HUES6 (cell line): ENCODE measurements around the gene OSBPL9.

Experiments used
- H3K27ac ChIP-seq: 2 replicates; pipeline ENCODE4 v1.7.0; 2013; ENCODE audit warnings: low read depth, mild to moderate bottlenecking, low read length, inconsistent platforms
- H3K27me3 ChIP-seq: 2 replicates; pipeline ENCODE4 v1.6.1; 2013; ENCODE audit warnings: low read length; ENCODE audit not compliant: control insufficient read depth, insufficient read depth
- H3K36me3 ChIP-seq: 2 replicates; pipeline ENCODE4 v1.6.1; 2013; ENCODE audit warnings: low read length; ENCODE audit not compliant: control insufficient read depth, insufficient read depth
- H3K4me1 ChIP-seq: 2 replicates; pipeline ENCODE4 v1.6.1; 2013; ENCODE audit warnings: low read length; ENCODE audit not compliant: control insufficient read depth, insufficient read depth
- H3K4me3 ChIP-seq: 2 replicates; pipeline ENCODE4 v1.5.1; 2013; ENCODE audit warnings: low read depth, low read length
- H3K9ac ChIP-seq: one replicate; pipeline ENCODE4 v1.6.1; 2013; ENCODE audit warnings: mild to moderate bottlenecking, low read length
- H3K9me3 ChIP-seq: 2 replicates; pipeline ENCODE4 v1.6.1; 2013; ENCODE audit warnings: low read depth, low read length; ENCODE audit not compliant: control insufficient read depth, insufficient read depth

The OSBPL9 gene

DNA sequence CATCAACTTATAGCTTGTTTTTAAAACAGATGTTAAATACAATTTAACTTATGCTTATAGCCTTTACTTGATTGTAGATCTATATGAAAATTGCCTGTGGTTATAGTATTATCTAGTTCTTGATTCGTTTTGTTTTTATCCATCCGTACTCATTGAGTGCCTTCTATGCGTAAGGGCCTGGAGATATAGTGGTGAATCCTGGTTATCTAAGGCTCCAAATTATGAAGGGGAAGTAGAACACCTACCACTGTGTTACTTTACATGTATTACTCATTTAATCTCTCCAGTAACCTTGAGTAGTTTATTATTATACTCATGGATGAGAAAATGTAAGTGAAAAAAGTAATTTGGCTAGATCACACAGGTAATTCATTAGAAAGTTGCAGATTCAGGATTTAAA lies 121.8 kb downstream of the OSBPL9 start:
- H3K9me3 ChIP-seq = no peaks in the 10 kb centered on the region

DNA sequence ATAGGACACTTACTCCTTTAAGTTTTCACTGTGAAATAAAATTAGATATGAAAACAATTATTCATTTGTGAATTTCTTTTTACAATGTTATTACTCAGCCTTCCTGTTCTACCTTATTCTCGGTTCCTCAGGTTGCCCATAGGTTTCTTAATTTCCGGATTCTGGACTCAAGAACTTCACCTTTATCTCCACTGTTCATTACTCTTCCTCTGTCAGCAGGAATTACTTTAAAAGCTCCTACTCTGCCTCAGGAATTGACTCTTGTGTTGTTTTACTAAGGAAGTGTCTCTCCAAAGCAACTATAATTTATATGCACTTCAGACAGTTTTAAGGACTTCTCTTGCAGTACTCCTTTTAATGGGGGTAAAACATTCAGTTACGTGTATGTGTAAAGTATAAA lies 123.8 kb downstream of the OSBPL9 start:
- Histone ChIP-seq H3K4me1 (peaks cover 20% of the 10 kb centered on the region), H3K36me3 (no peaks in the 10 kb centered on the region)

More for the DNA sequence above, 121.8 kb downstream of the OSBPL9 start:
- Histone ChIP-seq H3K4me1 (peaks cover 24% of the 10 kb centered on the region), H3K4me3 (no peak overlapping the region), H3K36me3 (no peaks in the 10 kb centered on the region), H3K9ac (no peak overlapping the region), H3K27ac (no peak overlapping the region), H3K27me3 (no peaks in the 10 kb centered on the region)

DNA sequence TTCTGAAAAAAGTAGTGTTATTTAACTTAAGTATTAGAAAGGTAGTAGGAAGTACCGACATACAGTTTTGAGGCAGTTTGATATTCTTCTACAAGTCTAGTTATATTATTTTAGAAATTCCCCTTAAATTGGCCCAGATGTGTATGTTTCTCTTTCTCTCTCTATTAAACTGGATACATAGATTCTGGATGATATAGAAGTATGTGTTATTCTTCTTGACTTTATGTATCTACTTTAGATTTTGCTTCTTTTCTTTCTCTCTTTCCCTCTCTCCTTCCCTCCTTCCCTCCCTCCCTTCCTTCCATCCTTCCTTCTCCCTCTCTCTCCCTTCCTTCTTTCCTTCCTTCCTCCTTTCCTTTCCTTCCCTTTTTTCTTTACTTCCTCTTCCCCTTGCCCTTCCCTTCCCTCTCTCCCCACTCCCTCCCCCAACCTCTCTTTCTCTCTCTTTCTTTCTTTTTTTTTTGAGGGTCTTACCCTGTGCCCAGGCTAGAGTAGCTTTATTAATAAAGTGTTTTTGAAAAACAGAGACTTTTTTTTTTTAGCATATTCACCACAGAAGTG lies 124.3 kb downstream of the OSBPL9 start:
- H3K4me1 ChIP-seq = peaks cover 20% of the 10 kb centered on the region
- H3K9ac ChIP-seq = no peak overlapping the region
- H3K4me3 ChIP-seq = no peak overlapping the region
- H3K36me3 ChIP-seq = no peaks in the 10 kb centered on the region
- H3K9me3 ChIP-seq = no peaks in the 10 kb centered on the region
- no peaks in the 10 kb centered on the region for H3K27me3 ChIP-seq
- H3K27ac ChIP-seq = no peak overlapping the region

More for the DNA sequence above, 123.8 kb downstream of the OSBPL9 start:
- no peak overlapping the region for H3K27ac ChIP-seq
- no peak overlapping the region for H3K4me3 ChIP-seq
- no peaks in the 10 kb centered on the region for H3K9me3 ChIP-seq
- no peaks in the 10 kb centered on the region for H3K27me3 ChIP-seq
- H3K9ac ChIP-seq = no peak overlapping the region

DNA sequence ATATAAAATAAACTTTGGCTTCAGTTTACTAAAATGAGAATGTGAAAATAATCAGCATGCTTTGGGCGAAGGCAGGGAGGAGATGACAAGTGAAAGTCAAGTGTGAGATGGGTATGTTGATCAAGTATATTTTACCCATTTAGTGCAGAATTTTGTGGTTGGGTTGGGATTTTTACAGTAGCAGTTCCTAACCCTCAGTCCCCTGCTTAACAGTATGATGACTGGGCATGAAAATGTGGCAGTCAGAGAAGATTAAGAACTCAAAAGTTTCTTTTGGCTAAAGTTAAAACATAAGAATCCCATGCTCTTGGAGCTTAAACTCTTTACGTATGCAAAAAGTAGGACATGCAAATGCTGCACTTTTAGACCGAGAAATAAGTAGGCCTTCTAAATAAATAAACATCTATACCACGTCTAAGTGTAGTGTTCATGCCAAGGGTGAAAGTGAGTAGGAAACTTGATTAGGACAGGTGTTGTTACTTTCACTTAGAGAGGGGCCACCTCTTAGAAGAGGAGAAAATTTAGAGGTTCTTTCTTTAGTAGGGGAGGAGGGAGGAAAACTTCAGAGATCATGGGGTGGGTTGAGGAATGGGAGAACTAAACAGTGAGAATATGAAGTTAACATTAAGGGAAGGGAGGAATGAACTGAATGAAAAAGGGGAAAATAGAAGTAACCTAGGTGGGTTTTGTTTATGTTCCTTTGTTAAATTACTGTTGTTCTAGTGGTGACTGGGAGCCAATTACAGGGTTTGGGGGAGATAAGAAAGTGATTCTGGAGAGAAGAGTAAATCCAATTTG lies 127.8 kb downstream of the OSBPL9 start:
- Histone ChIP-seq H3K9me3 (no peaks in the 10 kb centered on the region), H3K9ac (no peak overlapping the region), H3K27me3 (no peaks in the 10 kb centered on the region), H3K4me1 (peaks cover 14% of the 10 kb centered on the region), H3K4me3 (no peak overlapping the region), H3K36me3 (peaks cover 6% of the 10 kb centered on the region), H3K27ac (no peak overlapping the region)

DNA sequence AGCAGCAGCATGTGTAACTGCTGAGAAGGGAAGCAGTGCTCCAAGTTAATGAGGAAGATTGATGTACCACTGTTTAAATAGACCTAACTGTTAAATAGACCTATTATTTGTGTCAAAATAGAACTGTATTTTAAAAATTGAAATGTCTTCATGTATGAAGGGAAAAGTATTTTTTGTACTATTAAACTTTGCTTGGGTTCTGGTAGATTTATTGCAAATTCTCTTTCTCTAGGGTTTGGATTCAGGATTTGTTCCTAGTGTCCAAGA lies 128.3 kb downstream of the OSBPL9 start:
- no peaks in the 10 kb centered on the region for H3K9me3 ChIP-seq
- peaks cover 6% of the 10 kb centered on the region for H3K36me3 ChIP-seq
- H3K4me3 ChIP-seq = no peak overlapping the region
- no peak overlapping the region for H3K9ac ChIP-seq
- H3K27ac ChIP-seq = no peak overlapping the region
- peaks cover 14% of the 10 kb centered on the region for H3K4me1 ChIP-seq
- H3K27me3 ChIP-seq = no peaks in the 10 kb centered on the region

DNA sequence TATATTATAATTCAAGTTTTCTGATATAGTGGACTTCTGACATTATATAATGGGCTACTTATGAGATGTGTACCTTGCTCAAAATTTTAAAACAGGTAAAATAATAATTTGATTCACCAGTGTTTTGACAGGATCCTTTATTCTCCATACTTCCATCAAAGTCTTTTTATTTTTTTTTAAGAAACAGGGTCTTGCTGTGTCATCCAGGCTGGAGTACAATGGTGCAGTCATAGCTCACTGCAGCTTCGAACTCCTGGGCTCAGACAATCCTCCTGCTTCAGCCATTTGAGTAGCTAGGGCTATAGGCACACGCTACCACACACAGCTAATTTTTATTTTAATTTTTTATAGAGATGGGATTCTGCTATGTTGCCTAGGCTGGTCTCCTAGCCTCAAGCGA lies 132.3 kb downstream of the OSBPL9 start:
- H3K9me3 ChIP-seq = peaks cover 2% of the 10 kb centered on the region; the same call in 1 of the 2 replicates
- no peak overlapping the region for H3K4me3 ChIP-seq
- peaks cover 22% of the 10 kb centered on the region for H3K36me3 ChIP-seq
- peaks cover 12% of the 10 kb centered on the region for H3K4me1 ChIP-seq
- no peak overlapping the region for H3K9ac ChIP-seq
- H3K27ac ChIP-seq = no peak overlapping the region
- no peaks in the 10 kb centered on the region for H3K27me3 ChIP-seq

DNA sequence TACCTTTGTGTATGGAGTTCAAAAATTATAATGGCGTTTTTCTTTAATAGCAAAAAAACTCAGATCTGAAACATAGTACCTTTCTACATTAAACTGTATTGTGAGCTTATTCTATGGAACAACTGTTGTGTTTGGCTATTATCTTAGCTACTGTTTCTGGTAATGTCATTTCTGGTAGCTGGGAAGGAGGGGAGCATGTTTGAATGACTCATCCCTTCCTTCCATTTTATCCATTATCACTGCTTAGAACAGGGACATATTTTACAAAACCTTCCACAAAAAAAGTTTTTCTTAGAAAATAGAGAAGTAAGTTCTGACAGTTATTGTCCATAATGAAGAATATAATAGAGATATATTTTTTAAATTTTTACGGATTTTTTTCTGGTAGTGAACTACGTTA lies 133.3 kb downstream of the OSBPL9 start:
- Histone ChIP-seq H3K27me3 (no peaks in the 10 kb centered on the region), H3K9ac (no peak overlapping the region), H3K27ac (no peak overlapping the region), H3K36me3 (peaks cover 25% of the 10 kb centered on the region), H3K4me3 (no peak overlapping the region), H3K9me3 (peaks cover 2% of the 10 kb centered on the region; the same call in 1 of the 2 replicates), H3K4me1 (peaks cover 2% of the 10 kb centered on the region; the same call in 1 of the 2 replicates)

DNA sequence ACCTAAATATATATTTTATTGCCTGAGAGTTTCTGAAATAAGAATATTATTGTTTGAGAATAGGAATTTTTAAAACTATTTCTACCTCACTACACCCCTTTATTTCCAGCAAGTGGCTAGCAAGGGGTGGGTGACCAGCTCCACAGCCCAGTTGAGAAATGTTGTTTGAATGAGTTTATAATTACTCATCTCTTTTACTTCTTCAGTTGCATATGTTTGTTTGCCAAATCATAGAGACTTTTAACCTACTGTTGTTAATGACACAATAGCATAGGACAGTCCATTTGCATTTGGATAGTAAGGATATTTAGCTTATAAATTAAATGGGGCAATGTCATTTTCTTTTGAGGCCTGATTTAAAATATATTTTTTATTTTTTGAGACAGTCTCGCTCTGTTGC lies 133.8 kb downstream of the OSBPL9 start:
- Histone ChIP-seq H3K9ac (no peak overlapping the region), H3K4me3 (no peak overlapping the region), H3K27me3 (no peaks in the 10 kb centered on the region), H3K27ac (no peak overlapping the region), H3K36me3 (peaks cover 30% of the 10 kb centered on the region), H3K4me1 (no peaks in the 10 kb centered on the region), H3K9me3 (peaks cover 2% of the 10 kb centered on the region; the same call in 1 of the 2 replicates)

DNA sequence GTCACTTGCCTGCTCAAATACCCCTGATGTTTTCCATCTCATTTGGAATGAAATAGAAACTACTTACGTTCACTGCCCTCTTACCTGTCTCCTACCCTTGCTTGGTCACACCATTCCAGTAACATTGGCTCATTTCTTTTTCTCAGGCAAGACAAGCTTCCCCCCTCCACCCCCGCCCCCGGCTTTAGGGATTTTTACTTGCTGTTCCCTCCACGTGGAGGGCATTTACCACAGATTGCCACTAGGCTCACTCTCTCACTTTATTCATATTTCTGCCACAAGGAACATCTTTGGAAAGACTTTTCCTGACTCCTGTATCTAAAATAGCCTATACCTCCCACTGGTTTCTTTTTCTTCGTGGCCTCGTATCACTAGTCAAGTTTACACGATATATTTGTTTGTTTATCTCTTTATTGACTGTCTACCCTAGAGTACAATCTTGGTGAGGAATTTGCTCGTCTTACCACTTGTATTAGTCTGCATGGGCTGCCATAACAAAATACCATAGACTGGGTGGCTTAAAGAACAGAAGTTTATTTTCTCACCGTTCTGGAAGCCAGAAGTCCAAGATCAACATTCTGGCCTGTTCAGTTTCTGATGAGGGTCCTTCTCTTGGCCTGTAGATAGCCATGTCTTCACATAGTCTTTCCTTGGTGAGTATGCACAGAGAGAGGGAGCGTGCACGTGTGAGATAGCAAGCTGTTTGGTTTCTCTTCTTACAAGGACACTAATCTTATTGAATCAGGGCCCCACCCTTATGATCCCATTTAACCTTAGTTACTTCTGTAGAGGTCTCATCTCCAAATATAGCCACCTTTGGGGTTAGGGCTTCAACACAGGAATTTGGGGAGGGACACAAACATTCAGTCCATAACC lies 135.4 kb downstream of the OSBPL9 start:
- Histone ChIP-seq H3K36me3 (peaks cover 36% of the 10 kb centered on the region), H3K27ac (no peak overlapping the region)

DNA sequence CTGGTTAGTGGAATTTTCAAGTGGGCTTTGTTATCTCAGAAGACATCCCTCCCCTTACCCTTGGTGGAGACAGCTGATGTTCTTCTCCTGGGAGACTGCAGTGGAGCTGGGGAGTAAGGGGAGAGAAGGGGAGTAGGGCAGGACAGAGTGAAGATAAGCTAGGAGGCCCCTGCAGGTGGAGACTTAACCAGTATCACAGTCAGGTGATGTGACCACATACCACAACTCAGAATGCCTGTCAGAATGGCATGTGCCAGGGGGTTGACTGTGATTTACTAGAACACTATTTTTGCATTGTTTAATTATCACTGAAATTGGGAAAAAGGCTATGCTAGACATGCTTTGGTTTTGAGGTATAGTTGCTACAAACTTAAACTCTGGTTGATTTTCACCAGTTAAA lies 137.1 kb downstream of the OSBPL9 start:
- no peak overlapping the region for H3K27ac ChIP-seq
- no peaks in the 10 kb centered on the region for H3K4me1 ChIP-seq
- H3K9me3 ChIP-seq = peaks cover 2% of the 10 kb centered on the region; the same call in 1 of the 2 replicates
- H3K27me3 ChIP-seq = no peaks in the 10 kb centered on the region
- no peak overlapping the region for H3K4me3 ChIP-seq
- H3K9ac ChIP-seq = no peak overlapping the region
- H3K36me3 ChIP-seq = peaks cover 36% of the 10 kb centered on the region

More for the DNA sequence above, 135.4 kb downstream of the OSBPL9 start:
- H3K4me1 ChIP-seq = no peaks in the 10 kb centered on the region
- no peak overlapping the region for H3K4me3 ChIP-seq
- no peaks in the 10 kb centered on the region for H3K27me3 ChIP-seq
- no peak overlapping the region for H3K9ac ChIP-seq
- peaks cover 2% of the 10 kb centered on the region; the same call in 1 of the 2 replicates for H3K9me3 ChIP-seq

DNA sequence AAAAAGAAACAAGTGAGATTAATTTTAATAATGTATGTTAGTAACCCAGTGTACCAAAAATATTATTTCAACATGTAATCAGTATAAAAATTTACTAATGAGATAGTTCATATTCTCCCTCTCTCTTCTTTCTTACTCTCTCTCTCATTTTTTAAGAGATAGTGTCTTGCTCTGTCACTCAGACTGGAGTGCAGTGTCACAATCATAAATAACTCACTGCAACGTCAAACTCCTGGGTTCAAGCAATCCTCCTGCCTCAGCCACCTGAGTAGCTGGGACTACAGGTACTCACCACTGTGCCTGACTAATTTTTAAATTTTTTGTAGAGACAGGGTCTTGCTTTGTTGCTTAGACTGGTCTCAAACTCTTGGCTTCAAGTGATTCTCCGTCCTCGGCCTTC lies 137.8 kb downstream of the OSBPL9 start:
- peaks cover 31% of the 10 kb centered on the region for H3K36me3 ChIP-seq
- H3K4me3 ChIP-seq = no peak overlapping the region
- H3K9me3 ChIP-seq = peaks cover 2% of the 10 kb centered on the region; the same call in 1 of the 2 replicates
- H3K27ac ChIP-seq = no peak overlapping the region
- H3K27me3 ChIP-seq = no peaks in the 10 kb centered on the region
- H3K9ac ChIP-seq = no peak overlapping the region
- no peaks in the 10 kb centered on the region for H3K4me1 ChIP-seq
